Measurements from ENCODE around the gene REC8.

- TF ChIP-seq, protein P1, sequence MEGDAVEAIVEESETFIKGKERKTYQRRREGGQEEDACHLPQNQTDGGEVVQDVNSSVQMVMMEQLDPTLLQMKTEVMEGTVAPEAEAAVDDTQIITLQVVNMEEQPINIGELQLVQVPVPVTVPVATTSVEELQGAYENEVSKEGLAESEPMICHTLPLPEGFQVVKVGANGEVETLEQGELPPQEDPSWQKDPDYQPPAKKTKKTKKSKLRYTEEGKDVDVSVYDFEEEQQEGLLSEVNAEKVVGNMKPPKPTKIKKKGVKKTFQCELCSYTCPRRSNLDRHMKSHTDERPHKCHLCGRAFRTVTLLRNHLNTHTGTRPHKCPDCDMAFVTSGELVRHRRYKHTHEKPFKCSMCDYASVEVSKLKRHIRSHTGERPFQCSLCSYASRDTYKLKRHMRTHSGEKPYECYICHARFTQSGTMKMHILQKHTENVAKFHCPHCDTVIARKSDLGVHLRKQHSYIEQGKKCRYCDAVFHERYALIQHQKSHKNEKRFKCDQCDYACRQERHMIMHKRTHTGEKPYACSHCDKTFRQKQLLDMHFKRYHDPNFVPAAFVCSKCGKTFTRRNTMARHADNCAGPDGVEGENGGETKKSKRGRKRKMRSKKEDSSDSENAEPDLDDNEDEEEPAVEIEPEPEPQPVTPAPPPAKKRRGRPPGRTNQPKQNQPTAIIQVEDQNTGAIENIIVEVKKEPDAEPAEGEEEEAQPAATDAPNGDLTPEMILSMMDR (IDR thresholded peaks at IDR 0.05; ENCODE audit: insufficient read depth, low read length, poor library complexity, severe bottlenecking) = no peak
- TF ChIP-seq EZH2phosphoT487 (conservative IDR thresholded peaks at IDR 0.05; ENCODE audit: low read length) = no peak
These were observed 21.3 kb upstream of the REC8 start for GRCh38 chr14:24150567-24150966.
